NCI-H446 treated with DMSO at 0.1 percent for 48 hours (cell line): ENCODE data around the gene PPP1R11.
A peak's percentile ranks its signal among the peaks of the same experiment; 100 is the strongest.
"Not testable (repeated sequence)": the region's sequence is repeated elsewhere in the genome, so short reads cannot be mapped to it uniquely, and the experiment has no call there.

ENCODE experiments used
- DNase-seq: peaks from one replicate; lab custom pipeline; 2025; lab: John Stamatoyannopoulos, UW

Gene PPP1R11

GRCh38 chr6:30097902-30098768 lies 31.1 kb downstream of the PPP1R11 start:
- no peak for DNase-seq

- no peak for DNase-seq
These were observed 33.2 kb downstream of the PPP1R11 start for GRCh38 chr6:30100154-30100553.

GRCh38 chr6:30100585-30101443 lies 33.8 kb downstream of the PPP1R11 start:
- no peak for DNase-seq

- no peak for DNase-seq
These were observed 34.7 kb downstream of the PPP1R11 start for GRCh38 chr6:30101444-30102413.

GRCh38 chr6:30102414-30102969 lies 35.5 kb downstream of the PPP1R11 start:
- no peak for DNase-seq

- peak; percentile 67 for DNase-seq
These were observed 36.2 kb downstream of the PPP1R11 start for GRCh38 chr6:30102970-30103871.

GRCh38 chr6:30103872-30104179 lies 36.8 kb downstream of the PPP1R11 start:
- DNase-seq: no peak

- DNase-seq: no peak
These were observed 37.7 kb downstream of the PPP1R11 start for GRCh38 chr6:30104661-30105060.

GRCh38 chr6:30111266-30111856 lies 44.4 kb downstream of the PPP1R11 start:
- no peak for DNase-seq

- DNase-seq: no peak
These were observed 45.5 kb downstream of the PPP1R11 start for GRCh38 chr6:30112402-30112994.

GRCh38 chr6:30113003-30113759 lies 46.2 kb downstream of the PPP1R11 start, which contains the start of gene TRIM31:
Gene TRIM31 (minus strand): TSS chr6:30113090. CDS start chr6:30112805, 285 bp downstream.
- no peak for DNase-seq

- DNase-seq: no peak
These were observed 46.8 kb downstream of the PPP1R11 start for GRCh38 chr6:30113841-30114240.

GRCh38 chr6:30116724-30117123 lies 49.7 kb downstream of the PPP1R11 start:
- no peak for DNase-seq

GRCh38 chr6:30118691-30119090 lies 51.7 kb downstream of the PPP1R11 start:
- DNase-seq: not testable (repeated sequence)
